MV-4-11 (cell line): ENCODE data around the gene RECQL5.
"Not testable (repeated sequence)": the region's sequence is repeated elsewhere in the genome, so short reads cannot be mapped to it uniquely, and the experiment has no call there.

Experiments used
- DNase-seq: peaks from one replicate; lab custom pipeline; 2025; lab: John Stamatoyannopoulos, UW

The RECQL5 gene

GRCh38 chr17:75647921-75648320 is 19.0 kb downstream of the RECQL5 start:
- no peak for DNase-seq

- no peak for DNase-seq
Measured at GRCh38 chr17:75647061-75647460, 19.9 kb downstream of the RECQL5 start.

- no peak for DNase-seq
Measured at GRCh38 chr17:75646638-75646992, 20.3 kb downstream of the RECQL5 start.

- DNase-seq = peak; percentile 87
Measured at GRCh38 chr17:75645889-75646637, 20.9 kb downstream of the RECQL5 start.

GRCh38 chr17:75645501-75645888 is 21.5 kb downstream of the RECQL5 start:
- DNase-seq = no peak

GRCh38 chr17:75643643-75644017 is 23.3 kb downstream of the RECQL5 start:
- no peak for DNase-seq

- peak; percentile 6 for DNase-seq
Measured at GRCh38 chr17:75642784-75643642, 23.9 kb downstream of the RECQL5 start.

- DNase-seq = peak; percentile 1
Measured at GRCh38 chr17:75642182-75642783, 24.7 kb downstream of the RECQL5 start.

- no peak for DNase-seq
Measured at GRCh38 chr17:75641343-75641742, 25.6 kb downstream of the RECQL5 start.

- no peak for DNase-seq
Measured at GRCh38 chr17:75640556-75641119, 26.3 kb downstream of the RECQL5 start.

- no peak for DNase-seq
Measured at GRCh38 chr17:75639771-75640555, 27.0 kb downstream of the RECQL5 start.

GRCh38 chr17:75639327-75639726 is 27.6 kb downstream of the RECQL5 start:
- DNase-seq = no peak

- no peak for DNase-seq
Measured at GRCh38 chr17:75638893-75639292, 28.1 kb downstream of the RECQL5 start.

- not testable (repeated sequence) for DNase-seq
Measured at GRCh38 chr17:75638039-75638438, 28.9 kb downstream of the RECQL5 start.

GRCh38 chr17:75637551-75637950 is 29.4 kb downstream of the RECQL5 start:
- no peak for DNase-seq

GRCh38 chr17:75637143-75637538 is 29.8 kb downstream of the RECQL5 start:
- DNase-seq = no peak

- DNase-seq = no peak
Measured at GRCh38 chr17:75636381-75637142, 30.4 kb downstream of the RECQL5 start.

- no peak for DNase-seq
Measured at GRCh38 chr17:75635610-75636202, 31.2 kb downstream of the RECQL5 start.

GRCh38 chr17:75634754-75635609 is 32.0 kb downstream of the RECQL5 start:
- no peak for DNase-seq

- no peak for DNase-seq
Measured at GRCh38 chr17:75634376-75634740, 32.6 kb downstream of the RECQL5 start.
